Measurements from ENCODE around the gene TSEN34.

TSEN34 gene

DNA sequence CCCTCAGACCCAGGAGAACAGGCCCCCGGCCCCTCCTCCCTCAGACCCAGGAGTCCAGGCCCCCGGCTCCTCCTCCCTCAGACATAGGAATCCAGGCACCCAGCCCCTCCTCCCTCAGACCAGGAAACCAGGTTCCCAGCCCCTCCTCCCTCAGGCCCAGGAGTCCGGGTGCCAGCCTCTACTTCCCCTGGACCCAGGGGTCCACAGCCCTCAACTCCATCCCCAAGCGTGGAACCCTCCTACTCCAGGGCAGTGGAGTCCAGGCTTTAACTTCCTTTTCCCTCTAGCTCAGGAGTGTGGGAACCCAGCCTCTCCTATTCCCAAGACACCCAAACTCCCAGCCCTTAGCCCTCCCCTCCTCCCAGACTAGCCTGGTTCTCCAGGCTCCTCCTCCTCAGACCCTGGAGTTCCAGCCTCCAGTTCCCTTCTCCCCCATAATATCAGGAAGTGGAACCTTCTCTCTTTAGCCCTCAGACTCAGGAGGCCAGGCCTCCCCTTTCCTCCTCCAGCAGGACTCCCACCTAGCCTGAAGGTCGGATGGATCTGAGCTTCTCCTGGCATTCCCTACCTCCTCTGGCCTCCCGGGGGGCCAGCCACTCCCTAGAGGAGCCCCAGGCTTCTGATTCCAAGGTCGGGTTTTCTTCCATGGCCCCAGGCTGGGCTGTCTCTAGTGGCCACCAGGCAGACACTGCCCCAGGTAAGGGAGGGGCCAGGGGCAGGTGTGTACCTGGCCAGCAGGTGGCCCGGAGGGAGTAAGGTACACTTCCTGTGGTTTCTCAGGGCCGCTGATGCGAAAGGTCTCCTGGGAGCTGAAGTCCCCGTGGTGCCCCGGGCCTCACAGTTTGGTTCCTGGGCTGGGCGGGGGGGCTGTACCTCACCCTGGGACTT lies 18.4 kb upstream of the TSEN34 start, which contains the start of gene TMC4:
Gene TMC4 (minus strand): TSS at position 690 of the 888 bp plus-strand sequence. CDS start 43 bp downstream, at position 647.
- no peak for TF ChIP-seq ZFX (IDR thresholded peaks at IDR 0.05)
- TF ChIP-seq, protein P1, sequence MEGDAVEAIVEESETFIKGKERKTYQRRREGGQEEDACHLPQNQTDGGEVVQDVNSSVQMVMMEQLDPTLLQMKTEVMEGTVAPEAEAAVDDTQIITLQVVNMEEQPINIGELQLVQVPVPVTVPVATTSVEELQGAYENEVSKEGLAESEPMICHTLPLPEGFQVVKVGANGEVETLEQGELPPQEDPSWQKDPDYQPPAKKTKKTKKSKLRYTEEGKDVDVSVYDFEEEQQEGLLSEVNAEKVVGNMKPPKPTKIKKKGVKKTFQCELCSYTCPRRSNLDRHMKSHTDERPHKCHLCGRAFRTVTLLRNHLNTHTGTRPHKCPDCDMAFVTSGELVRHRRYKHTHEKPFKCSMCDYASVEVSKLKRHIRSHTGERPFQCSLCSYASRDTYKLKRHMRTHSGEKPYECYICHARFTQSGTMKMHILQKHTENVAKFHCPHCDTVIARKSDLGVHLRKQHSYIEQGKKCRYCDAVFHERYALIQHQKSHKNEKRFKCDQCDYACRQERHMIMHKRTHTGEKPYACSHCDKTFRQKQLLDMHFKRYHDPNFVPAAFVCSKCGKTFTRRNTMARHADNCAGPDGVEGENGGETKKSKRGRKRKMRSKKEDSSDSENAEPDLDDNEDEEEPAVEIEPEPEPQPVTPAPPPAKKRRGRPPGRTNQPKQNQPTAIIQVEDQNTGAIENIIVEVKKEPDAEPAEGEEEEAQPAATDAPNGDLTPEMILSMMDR (conservative IDR thresholded peaks at IDR 0.05), result no peak; the same call in 1 of the 2 replicates
- peak within 1 kb of the TSS; percentile 74 for H3K27ac ChIP-seq

DNA sequence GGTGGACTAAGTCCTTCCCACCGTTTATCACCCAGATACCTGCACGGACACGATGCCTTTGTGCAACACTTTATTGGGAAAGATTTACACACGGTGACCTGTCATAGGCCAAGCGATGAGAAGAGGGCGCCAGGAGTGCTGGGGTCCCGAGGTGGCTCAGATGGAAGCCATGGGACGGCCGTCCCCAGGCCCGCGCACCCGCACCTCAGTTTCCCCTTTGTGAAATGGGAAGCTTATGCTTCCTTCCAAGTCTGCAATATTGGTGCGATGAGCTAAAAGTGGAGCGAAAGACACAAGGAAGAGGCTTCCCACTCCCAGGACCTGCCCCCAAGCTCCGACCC lies 17.8 kb upstream of the TSEN34 start:
- no peak for TF ChIP-seq ZFX (IDR thresholded peaks at IDR 0.05)
- TF ChIP-seq, protein P1 (conservative IDR thresholded peaks at IDR 0.05), result no peak; the same call in 1 of the 2 replicates
- peak overlapping the region; percentile 74 for H3K27ac ChIP-seq

DNA sequence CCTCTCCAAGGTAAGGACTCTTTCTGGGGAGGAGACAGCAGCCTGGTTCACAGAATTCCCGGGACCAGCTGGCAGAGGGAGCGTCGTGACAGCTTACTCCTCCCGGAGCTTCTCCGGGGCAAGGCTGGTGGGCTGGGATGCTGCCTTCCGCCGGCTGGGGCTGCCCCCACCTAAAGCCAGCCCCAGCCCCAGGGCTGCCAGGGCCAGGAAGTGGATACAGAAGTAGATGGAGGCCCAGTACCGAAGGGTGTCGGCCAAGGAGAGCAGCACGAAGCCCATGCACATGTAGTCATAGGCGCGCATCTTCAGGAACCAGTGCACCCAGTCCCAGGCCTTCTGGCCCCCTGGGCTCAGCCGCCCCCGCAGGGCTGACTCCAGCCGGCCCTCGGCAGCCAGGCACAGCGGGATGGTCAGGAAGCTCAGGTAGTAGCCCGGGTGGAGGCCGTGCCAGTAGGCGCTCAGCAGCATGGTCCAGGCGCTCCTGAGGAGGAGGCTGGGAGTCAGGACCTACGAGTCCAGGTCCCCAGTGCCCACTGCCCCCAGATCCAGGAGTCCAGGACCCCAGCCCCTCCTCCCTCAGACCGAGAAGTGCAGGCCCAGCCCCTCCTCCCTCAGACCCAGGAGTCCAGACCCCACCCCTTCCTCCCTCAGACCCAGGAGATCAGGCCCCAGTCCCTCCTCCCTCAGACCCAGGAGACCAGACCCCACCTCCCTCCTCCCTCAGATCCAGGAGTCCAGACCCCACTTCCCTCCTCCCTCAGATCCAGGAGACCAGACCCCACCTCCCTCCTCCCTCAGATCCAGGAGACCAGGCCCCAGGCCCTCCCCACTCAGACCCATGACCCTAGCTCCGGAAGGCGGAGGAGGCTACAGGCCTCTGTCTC lies 16.9 kb upstream of the TSEN34 start:
- TF ChIP-seq, protein P1 (conservative IDR thresholded peaks at IDR 0.05), result no peak
- TF ChIP-seq ZFX (IDR thresholded peaks at IDR 0.05), result no peak
- no peak overlapping the region for H3K27ac ChIP-seq

DNA sequence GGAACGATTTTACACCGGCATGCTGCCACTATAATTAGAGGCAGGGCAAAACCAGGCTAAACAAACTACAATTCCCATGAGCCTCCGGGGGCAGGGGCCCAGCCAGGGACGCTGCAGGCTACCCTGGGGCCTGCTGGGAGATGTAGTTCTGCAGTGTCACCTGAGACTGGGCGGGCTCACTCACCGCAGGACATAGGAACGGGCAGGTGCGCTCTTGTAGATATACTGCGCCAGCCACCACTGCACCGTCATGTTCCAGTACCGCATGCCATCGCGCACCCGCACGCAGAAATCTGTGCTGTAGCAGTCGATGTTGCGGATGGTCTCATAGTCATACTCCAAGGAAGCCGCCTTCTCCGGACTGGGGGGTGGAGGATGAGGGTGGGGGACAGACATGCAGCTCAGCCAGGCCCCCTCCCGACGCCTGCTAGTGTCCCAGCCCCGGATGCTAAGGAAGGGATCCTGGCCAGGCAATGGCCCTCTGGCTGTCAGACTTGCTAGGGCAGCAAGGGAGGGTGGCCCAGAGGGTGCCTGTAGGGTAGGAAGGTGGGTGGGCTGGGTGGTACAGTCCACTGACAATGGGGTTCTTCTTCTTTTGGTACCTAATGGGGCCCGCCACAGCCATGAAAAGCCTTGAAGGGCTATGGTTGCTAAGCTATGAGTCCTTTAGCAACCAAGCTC lies 12.4 kb upstream of the TSEN34 start:
- TF ChIP-seq ZFX (IDR thresholded peaks at IDR 0.05), result no peak
- TF ChIP-seq, protein P1 (conservative IDR thresholded peaks at IDR 0.05), result no peak
- H3K27ac ChIP-seq, result no peak overlapping the region

DNA sequence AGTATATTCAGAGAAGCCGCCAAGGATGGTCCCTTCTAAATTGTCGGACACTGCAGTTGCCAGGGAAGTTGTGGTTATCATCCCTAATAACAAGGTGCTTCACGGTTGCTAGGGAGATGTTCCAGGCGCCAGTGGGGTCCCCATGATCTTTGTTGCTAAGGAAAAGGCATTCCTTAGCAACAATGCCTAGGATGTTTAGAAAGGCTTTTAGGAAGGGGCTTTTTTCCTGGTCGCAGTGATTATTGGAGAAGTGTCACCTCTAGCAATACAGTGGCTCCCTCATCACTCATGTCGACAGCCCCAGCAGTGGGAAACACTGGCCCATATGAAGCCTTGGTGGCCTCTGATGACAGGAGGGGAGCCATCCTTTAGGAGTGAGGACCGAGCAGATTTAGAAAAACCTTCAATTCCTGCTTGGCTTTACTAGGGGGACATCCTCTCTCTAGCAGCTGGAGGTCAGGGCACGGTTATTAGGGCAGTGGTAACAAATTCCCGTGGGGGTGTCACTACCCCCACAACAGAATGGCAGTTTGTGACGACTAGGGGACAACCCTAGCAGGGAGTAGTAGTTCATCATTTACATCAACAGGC lies 11.8 kb upstream of the TSEN34 start:
- no peak overlapping the region for H3K27ac ChIP-seq
- TF ChIP-seq, protein P1 (conservative IDR thresholded peaks at IDR 0.05), result no peak
- no peak for TF ChIP-seq ZFX (IDR thresholded peaks at IDR 0.05)

DNA sequence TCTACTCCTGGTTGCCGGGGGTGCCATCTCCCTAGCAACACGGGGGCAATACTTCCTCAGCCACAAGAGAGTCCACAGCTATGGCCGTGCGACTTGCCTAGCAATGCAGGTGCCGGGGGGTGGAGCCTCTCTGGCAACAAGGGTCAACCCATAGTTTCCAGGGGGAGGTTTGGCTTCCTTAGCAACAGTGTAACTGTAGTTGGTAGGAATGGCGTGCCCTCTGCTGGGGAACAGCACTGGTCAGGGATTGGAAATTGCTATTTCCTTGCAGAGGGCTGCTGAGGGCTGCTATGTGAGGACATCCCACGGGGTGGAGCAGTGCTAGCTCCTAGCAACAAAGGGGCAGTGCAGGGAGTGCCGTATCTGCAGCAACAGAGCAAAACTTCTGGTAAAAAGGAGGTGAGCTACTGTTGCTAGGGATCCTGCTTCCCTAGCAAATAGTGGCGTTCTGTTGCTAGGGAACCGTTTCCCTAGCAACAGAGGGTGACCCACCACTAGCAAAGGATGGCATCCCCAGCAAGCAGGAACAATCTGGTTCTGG lies 11.1 kb upstream of the TSEN34 start:
- no peak overlapping the region for H3K27ac ChIP-seq
- no peak for TF ChIP-seq ZFX (IDR thresholded peaks at IDR 0.05)
- TF ChIP-seq, protein P1 (conservative IDR thresholded peaks at IDR 0.05), result no peak
